B cell (primary cell): Measurements from ENCODE around the gene ADAMTSL2.

Experiments
- EZH2 ChIP-seq: IDR thresholded peaks from 2 replicates; pipeline ENCODE4 v1.6.1; 2012; ENCODE audit warnings: borderline replicate concordance, low read depth, mild to moderate bottlenecking, moderate library complexity, low read length; ENCODE audit not compliant: insufficient read depth, poor library complexity, severe bottlenecking
- TF ChIP-seq, protein P1 (sequence below): fragments of 200-600 bp; IDR thresholded peaks from one replicate; pipeline ENCODE4 v1.8.0; 2022; ENCODE audit warnings: antibody characterized with exemption, mild to moderate bottlenecking

DNA sequence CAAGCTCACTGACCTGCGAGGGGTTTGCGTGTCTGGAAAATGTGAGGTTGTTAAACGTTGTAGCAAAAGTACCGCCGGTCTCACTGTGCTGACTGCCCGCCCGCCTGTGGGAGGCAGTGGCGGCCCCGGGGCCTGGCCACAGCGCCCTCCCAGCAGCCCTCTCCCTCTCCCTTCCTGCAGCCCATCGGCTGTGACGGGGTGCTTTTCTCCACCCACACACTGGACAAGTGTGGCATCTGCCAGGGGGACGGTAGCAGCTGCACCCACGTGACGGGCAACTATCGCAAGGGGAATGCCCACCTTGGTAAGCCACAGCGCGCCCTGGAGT, 6.2 kb downstream of the ADAMTSL2 start:
- TF ChIP-seq, protein P1, sequence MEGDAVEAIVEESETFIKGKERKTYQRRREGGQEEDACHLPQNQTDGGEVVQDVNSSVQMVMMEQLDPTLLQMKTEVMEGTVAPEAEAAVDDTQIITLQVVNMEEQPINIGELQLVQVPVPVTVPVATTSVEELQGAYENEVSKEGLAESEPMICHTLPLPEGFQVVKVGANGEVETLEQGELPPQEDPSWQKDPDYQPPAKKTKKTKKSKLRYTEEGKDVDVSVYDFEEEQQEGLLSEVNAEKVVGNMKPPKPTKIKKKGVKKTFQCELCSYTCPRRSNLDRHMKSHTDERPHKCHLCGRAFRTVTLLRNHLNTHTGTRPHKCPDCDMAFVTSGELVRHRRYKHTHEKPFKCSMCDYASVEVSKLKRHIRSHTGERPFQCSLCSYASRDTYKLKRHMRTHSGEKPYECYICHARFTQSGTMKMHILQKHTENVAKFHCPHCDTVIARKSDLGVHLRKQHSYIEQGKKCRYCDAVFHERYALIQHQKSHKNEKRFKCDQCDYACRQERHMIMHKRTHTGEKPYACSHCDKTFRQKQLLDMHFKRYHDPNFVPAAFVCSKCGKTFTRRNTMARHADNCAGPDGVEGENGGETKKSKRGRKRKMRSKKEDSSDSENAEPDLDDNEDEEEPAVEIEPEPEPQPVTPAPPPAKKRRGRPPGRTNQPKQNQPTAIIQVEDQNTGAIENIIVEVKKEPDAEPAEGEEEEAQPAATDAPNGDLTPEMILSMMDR: no peak
- TF ChIP-seq EZH2: no peak
